ENCODE results near the gene ROMO1.

GRCh38 chr20:35704514-35705261, 5.5 kb downstream of the ROMO1 start:
- TF ChIP-seq CTCF (IDR thresholded peaks at IDR 0.05) (no peak), POLR2A (IDR thresholded peaks at IDR 0.05) (no peak)
